Kidney (tissue), 14 donors: ENCODE measurements around the gene ZNF732. TPM values are rescaled to one million over a fixed set of nuclear protein-coding genes. Genes with fewer than 3 reads are reported as not detected.
"Not testable (repeated sequence)": the region's sequence is repeated elsewhere in the genome, so short reads cannot be mapped to it uniquely, and the experiment has no call there.

Experiments
- DNase-seq, 5 donors: peaks; one replicate each; pipeline ENCODE4 v3.0.0-alpha.2; 2013 to 2020
- FAIRE-seq: peaks from 2 replicates; lab custom pipeline; 2012; peaks lifted over from hg19 to GRCh38; lab: Jason Lieb, UNC
- H3K27ac ChIP-seq, 2 donors: one replicate each; pipeline ENCODE4 v1.7.0; 2013; ENCODE audit warnings: low read depth in 2 of 2, low read length in 2 of 2, inconsistent platforms in 1 of 2
- H3K27me3 ChIP-seq: one replicate; pipeline ENCODE4 v1.7.1; 2013; ENCODE audit warnings: low read length, inconsistent platforms; ENCODE audit not compliant: control insufficient read depth, insufficient read depth
- H3K36me3 ChIP-seq, 3 donors: one replicate each; pipeline versions ENCODE4 v1.7.0 to v1.7.1; 2013; ENCODE audit warnings: low read length in 3 of 3, control low read depth in 1 of 3, inconsistent platforms in 1 of 3; ENCODE audit not compliant: insufficient read depth in 3 of 3, control insufficient read depth in 2 of 3
- H3K4me1 ChIP-seq, 3 donors: one replicate each; pipeline versions ENCODE4 v1.7.0 to v1.7.1; 2013; ENCODE audit warnings: low read length in 3 of 3, inconsistent platforms in 1 of 3, low read depth in 1 of 3; ENCODE audit not compliant: control insufficient read depth in 2 of 3, insufficient read depth in 2 of 3
- H3K4me3 ChIP-seq, 3 donors: one replicate each; pipeline versions ENCODE4 v1.7.0 to v1.8.1; 2013; ENCODE audit warnings: low read length in 3 of 3, control low read depth in 1 of 3, inconsistent platforms in 1 of 3
- H3K9ac ChIP-seq, 3 donors: one replicate each; pipeline versions ENCODE4 v1.7.0 to v1.7.1; 2013; ENCODE audit warnings: low read length in 3 of 3, control low read depth in 1 of 3, inconsistent platforms in 1 of 3
- H3K9me3 ChIP-seq, 3 donors: one replicate each; pipeline versions ENCODE4 v1.7.0 to v1.7.1; 2013; ENCODE audit warnings: low read length in 3 of 3, control low read depth in 1 of 3, inconsistent platforms in 1 of 3; ENCODE audit not compliant: control insufficient read depth in 2 of 3, insufficient read depth in 1 of 3
- CTCF ChIP-seq: IDR thresholded peaks from 3 replicates; pipeline ENCODE4 v1.5.1; 2012; ENCODE audit warnings: mild to moderate bottlenecking, moderate library complexity, borderline replicate concordance; ENCODE audit not compliant: insufficient read depth; ENCODE audit errors: extremely low read depth
- intact Hi-C: fragments of 100-400 bp; cut with DNase I; formaldehyde crosslinking; loops from one replicate; pipeline ENCODE4 v1.11.1; 2022
- polyA plus RNA-seq: library from polyadenylated mRNA; stranded (reverse); fragments of 350-450 nt; fragmentation: Illumina TruSeq; extraction: RNeasy Lipid Tissue Mini Kit (QIAGEN cat#74804); gene quantifications from one replicate; pipeline ENCODE4 v1.2.3, GENCODE V29; 2014; ENCODE audit warnings: low read depth, low replicate concordance; ENCODE audit not compliant: insufficient read depth
- total RNA-seq: library from RNA; stranded (reverse); fragmentation: NEBNext Ultra II Directional; extraction: Animal tissue kit (Norgen Biotek cat#: 25700); gene quantifications from one replicate; pipeline ENCODE4 v1.2.1, GENCODE V29; 2021
- donor health status: control.
- donor health status: control.
- donor health status: control.
- donor health status: control.
- donor health status: control.
- donor health status: DM: yes; HTN: yes; CAD: no.
- donor health status: Normal renal cell carcinoma (clear cell type).

Gene ZNF732
- total and polyA plus RNA-seq, 2 donors from 2014 or later: not detected

GRCh38 chr4:314296-314903, 9.1 kb upstream of the ZNF732 start:
- Histone ChIP-seq H3K9me3 (no peaks in the 10 kb centered on the region), H3K9ac (no peak overlapping the region), H3K27ac (no peak overlapping the region), H3K27me3 (no peaks in the 10 kb centered on the region), H3K36me3 (no peaks in the 10 kb centered on the region), H3K4me1 (no peaks in the 10 kb centered on the region), H3K4me3 (no peak overlapping the region)
- intact Hi-C loops: no loop called here
- no peak for TF ChIP-seq CTCF
- FAIRE-seq (no peak), DNase-seq (no peak)

- H3K4me1 ChIP-seq: no peaks in the 10 kb centered on the region
- no peaks in the 10 kb centered on the region for H3K36me3 ChIP-seq
- FAIRE-seq (no peak), DNase-seq (no peak)
- no peaks in the 10 kb centered on the region for H3K27me3 ChIP-seq
- intact Hi-C loops: no loop called here
- H3K27ac ChIP-seq: no peak overlapping the region
- no peak for TF ChIP-seq CTCF
- no peak overlapping the region for H3K4me3 ChIP-seq
- H3K9me3 ChIP-seq: peaks cover 0 to 2% (median 0%) of the 10 kb centered on the region in 3 donors
- H3K9ac ChIP-seq: no peak overlapping the region
Measured at GRCh38 chr4:309807-310206, 4.5 kb upstream of the ZNF732 start.

GRCh38 chr4:306551-306961, 1.3 kb upstream of the ZNF732 start:
- Histone ChIP-seq H3K36me3 (no peaks in the 10 kb centered on the region), H3K4me1 (no peaks in the 10 kb centered on the region), H3K27me3 (no peaks in the 10 kb centered on the region), H3K4me3 (no peak overlapping the region), H3K9ac (no peak overlapping the region), H3K9me3 (peaks cover 0 to 2% (median 0%) of the 10 kb centered on the region in 3 donors), H3K27ac (no peak overlapping the region)
- no peak for DNase-seq
- no peak for TF ChIP-seq CTCF
- intact Hi-C loops: no loop called here
- FAIRE-seq: no peak

- DNase-seq: peak in 2 of 5 donors; percentile 3 to 6
- H3K4me1 ChIP-seq, intact Hi-C loops, H3K9ac ChIP-seq, H3K27ac ChIP-seq, H3K9me3 ChIP-seq, H3K27me3 ChIP-seq, FAIRE-seq, H3K36me3 ChIP-seq: not testable (repeated sequence)
- H3K4me3 ChIP-seq: peak overlapping the region in 2 of 3 donors; percentile 61 to 70
Measured at GRCh38 chr4:304516-304915, 758 bp downstream of the ZNF732 start.
